CD4-positive, alpha-beta T cell (primary cell): Measurements from ENCODE around the gene USP46. TPM values are rescaled to one million over a fixed set of nuclear protein-coding genes. Genes with fewer than 3 reads are reported as not detected.

Experiments used
- ATAC-seq: fragments of 200-7000 bp; cut with Tn5 transposase; one replicate; pipeline ENCODE4 v1.10.0; 2022; ENCODE audit warnings: mild to moderate bottlenecking; ENCODE audit not compliant: poor library complexity
- CTCF ChIA-PET: fragments of 350-600 bp; sonication (Branson Sonifier 250); formaldehyde crosslinking; loops from one replicate; lab custom pipeline; 2021; ENCODE audit warnings: antibody characterized with exemption, inconsistent platforms; lab: Charles Lee
- POLR2A ChIA-PET: fragments of 350-600 bp; sonication (Branson Sonifier 250); formaldehyde crosslinking; loops from one replicate; lab custom pipeline; 2021; ENCODE audit warnings: antibody characterized with exemption, inconsistent platforms; lab: Charles Lee
- DNase-seq, 14 experiments: peaks; one replicate each; pipeline ENCODE4 v3.0.0-alpha.2; 2013 to 2020; ENCODE audit warnings: mixed read lengths in 2 of 14
- H3K27ac ChIP-seq, 2 donors: one replicate each; pipeline versions ENCODE4 v1.5.1 to v1.7.0; 2013; ENCODE audit warnings: low read length in 2 of 2, low read depth in 1 of 2, mild to moderate bottlenecking in 1 of 2
- H3K27me3 ChIP-seq, 2 experiments: 1 replicate in 1 of 2; 2 replicates in 1 of 2; pipeline versions ENCODE4 v1.6.1 to v1.7.0; 2013; ENCODE audit warnings: low read length in 2 of 2, control low read depth in 1 of 2, mild to moderate bottlenecking in 1 of 2, moderate library complexity in 1 of 2; ENCODE audit not compliant: insufficient read depth in 2 of 2, control insufficient read depth in 1 of 2
- H3K36me3 ChIP-seq: one replicate; pipeline ENCODE4 v1.6.1; 2013; ENCODE audit warnings: low read length, control low read depth; ENCODE audit not compliant: insufficient read depth
- H3K4me1 ChIP-seq: one replicate; pipeline ENCODE4 v1.6.1; 2013; ENCODE audit warnings: low read length, control low read depth; ENCODE audit not compliant: insufficient read depth
- H3K4me3 ChIP-seq: one replicate; pipeline ENCODE4 v1.5.1; 2013; ENCODE audit warnings: mild to moderate bottlenecking, low read length, moderate library complexity
- H3K9me3 ChIP-seq, 2 experiments: 1 replicate in 1 of 2; 2 replicates in 1 of 2; pipeline versions ENCODE4 v1.6.1 to v1.7.0; 2013; ENCODE audit warnings: low read length in 2 of 2, mild to moderate bottlenecking in 2 of 2, control low read depth in 1 of 2, moderate library complexity in 1 of 2; ENCODE audit not compliant: control insufficient read depth in 1 of 2, insufficient read depth in 1 of 2
- H3K27ac Mint-ChIP-seq: one replicate; pipeline ENCODE4 v1.8.0; 2020; ENCODE audit warnings: mixed read lengths
- H3K27me3 Mint-ChIP-seq: one replicate; pipeline ENCODE4 v1.8.0; 2021; ENCODE audit warnings: mixed read lengths
- H3K36me3 Mint-ChIP-seq: one replicate; pipeline ENCODE4 v1.8.0; 2021; ENCODE audit warnings: low read depth, mixed read lengths
- H3K4me1 Mint-ChIP-seq: one replicate; pipeline ENCODE4 v1.8.0; 2021; ENCODE audit warnings: low read depth, mixed read lengths
- H3K4me3 Mint-ChIP-seq: one replicate; pipeline ENCODE4 v1.8.0; 2020; ENCODE audit warnings: mild to moderate bottlenecking, mixed read lengths
- H3K9me3 Mint-ChIP-seq: one replicate; pipeline ENCODE4 v1.8.0; 2020; ENCODE audit warnings: mixed read lengths
- intact Hi-C, 2 experiments: fragments of 100-400 bp; cut with DNase I in 1 of 2; cut with micrococcal nuclease in 1 of 2; formaldehyde crosslinking; loops; one replicate each; pipeline versions ENCODE4 v1.15.1 to v1.9.0; 2023 to 2025; cut with DNase I, micrococcal nuclease
- total RNA-seq, 174 experiments: library from RNA in 2 of 174; stranded (reverse) in 2 of 174; gene quantifications; one replicate each; pipeline ENCODE4 v1.2.3 and lab custom pipeline; 2021 to 2026
- TF ChIP-seq, protein P1 (sequence below): fragments of 200-600 bp; IDR thresholded peaks from one replicate; pipeline ENCODE4 v1.8.0; 2022; ENCODE audit warnings: antibody characterized with exemption, mild to moderate bottlenecking

The USP46 gene
- total RNA-seq, 2 experiments from 2014 or later: 6.8 to 10.5 TPM

DNA sequence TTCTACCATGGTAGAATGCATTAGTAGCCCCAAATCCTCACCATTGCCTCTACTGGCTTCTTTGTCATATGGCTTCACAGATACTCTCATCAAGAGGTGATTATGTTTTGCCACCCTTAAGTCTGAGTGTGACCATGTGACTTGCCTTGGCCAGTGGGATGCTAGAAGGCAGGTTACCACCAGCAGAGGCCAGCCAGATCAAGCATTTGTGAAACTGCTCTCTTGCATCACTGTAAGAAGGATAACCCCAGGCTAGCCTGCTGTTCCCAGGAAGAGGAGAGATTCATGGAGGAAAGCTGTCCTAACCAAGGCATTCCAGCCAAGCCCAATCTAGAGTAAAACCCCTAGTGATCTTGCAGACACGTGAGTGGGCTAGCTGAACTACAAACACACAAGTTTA, 46.8 kb downstream of the USP46 start:
- peaks cover 35% of the 10 kb centered on the region for H3K36me3 Mint-ChIP-seq

DNA sequence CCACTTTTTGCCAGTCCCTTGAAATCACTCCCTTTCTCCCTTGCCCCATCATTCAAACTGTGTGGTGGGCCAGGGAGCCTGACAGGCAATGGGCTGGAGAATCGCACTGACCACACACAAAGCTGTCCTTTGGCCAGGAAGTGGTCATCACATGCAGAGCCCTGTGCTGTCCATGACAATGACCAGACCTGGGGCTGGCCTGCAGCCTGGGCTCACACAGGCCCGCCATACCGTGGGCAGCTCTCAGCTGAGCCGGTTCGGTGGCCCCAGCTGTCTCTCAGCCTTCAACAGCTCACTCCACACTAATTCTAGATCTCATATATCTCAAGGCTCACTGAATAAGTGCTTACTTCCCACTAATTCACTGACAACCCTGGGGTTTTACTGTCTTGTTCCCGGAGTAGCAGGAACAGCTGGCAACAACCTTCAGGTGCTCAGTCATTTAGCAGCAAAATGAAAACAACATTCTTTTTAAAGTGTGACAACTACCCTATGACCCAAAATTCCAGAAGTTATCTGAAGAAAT, 48.0 kb downstream of the USP46 start:
- no peaks in the 10 kb centered on the region for H3K9me3 Mint-ChIP-seq
- peaks cover 47% of the 10 kb centered on the region for H3K36me3 Mint-ChIP-seq
- ChIA-PET CTCF (no interaction called here), POLR2A (no interaction called here)
- Histone ChIP-seq H3K4me3 (no peak overlapping the region), H3K9me3 (no peaks in the 10 kb centered on the region), H3K36me3 (peaks cover 8% of the 10 kb centered on the region), H3K4me1 (no peaks in the 10 kb centered on the region), H3K27ac (no peak overlapping the region), H3K27me3 (no peaks in the 10 kb centered on the region)
- no peak overlapping the region for H3K4me3 Mint-ChIP-seq
- intact Hi-C loops: no loop called here
- H3K27ac Mint-ChIP-seq: no peak overlapping the region
- H3K4me1 Mint-ChIP-seq: peaks cover 6% of the 10 kb centered on the region
- ATAC-seq (no peak), DNase-seq (no peak)
- no peaks in the 10 kb centered on the region for H3K27me3 Mint-ChIP-seq
- TF ChIP-seq, protein P1, sequence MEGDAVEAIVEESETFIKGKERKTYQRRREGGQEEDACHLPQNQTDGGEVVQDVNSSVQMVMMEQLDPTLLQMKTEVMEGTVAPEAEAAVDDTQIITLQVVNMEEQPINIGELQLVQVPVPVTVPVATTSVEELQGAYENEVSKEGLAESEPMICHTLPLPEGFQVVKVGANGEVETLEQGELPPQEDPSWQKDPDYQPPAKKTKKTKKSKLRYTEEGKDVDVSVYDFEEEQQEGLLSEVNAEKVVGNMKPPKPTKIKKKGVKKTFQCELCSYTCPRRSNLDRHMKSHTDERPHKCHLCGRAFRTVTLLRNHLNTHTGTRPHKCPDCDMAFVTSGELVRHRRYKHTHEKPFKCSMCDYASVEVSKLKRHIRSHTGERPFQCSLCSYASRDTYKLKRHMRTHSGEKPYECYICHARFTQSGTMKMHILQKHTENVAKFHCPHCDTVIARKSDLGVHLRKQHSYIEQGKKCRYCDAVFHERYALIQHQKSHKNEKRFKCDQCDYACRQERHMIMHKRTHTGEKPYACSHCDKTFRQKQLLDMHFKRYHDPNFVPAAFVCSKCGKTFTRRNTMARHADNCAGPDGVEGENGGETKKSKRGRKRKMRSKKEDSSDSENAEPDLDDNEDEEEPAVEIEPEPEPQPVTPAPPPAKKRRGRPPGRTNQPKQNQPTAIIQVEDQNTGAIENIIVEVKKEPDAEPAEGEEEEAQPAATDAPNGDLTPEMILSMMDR: no peak

More for the DNA sequence above, 46.8 kb downstream of the USP46 start:
- Mint-ChIP-seq H3K9me3 (no peaks in the 10 kb centered on the region), H3K4me1 (peaks cover 14% of the 10 kb centered on the region), H3K27me3 (no peaks in the 10 kb centered on the region), H3K27ac (no peak overlapping the region), H3K4me3 (no peak overlapping the region)
- H3K36me3 ChIP-seq: peaks cover 8% of the 10 kb centered on the region
- peaks cover under 1% of the 10 kb centered on the region for H3K4me1 ChIP-seq
- ATAC-seq: no peak
- CTCF ChIA-PET: no interaction called here
- H3K27ac ChIP-seq: no peak overlapping the region
- no peak for DNase-seq
- no peak overlapping the region for H3K4me3 ChIP-seq
- no peaks in the 10 kb centered on the region for H3K9me3 ChIP-seq
- no peaks in the 10 kb centered on the region for H3K27me3 ChIP-seq
- TF ChIP-seq, protein P1: no peak
- intact Hi-C loops: no loop called here
- POLR2A ChIA-PET: no interaction called here

DNA sequence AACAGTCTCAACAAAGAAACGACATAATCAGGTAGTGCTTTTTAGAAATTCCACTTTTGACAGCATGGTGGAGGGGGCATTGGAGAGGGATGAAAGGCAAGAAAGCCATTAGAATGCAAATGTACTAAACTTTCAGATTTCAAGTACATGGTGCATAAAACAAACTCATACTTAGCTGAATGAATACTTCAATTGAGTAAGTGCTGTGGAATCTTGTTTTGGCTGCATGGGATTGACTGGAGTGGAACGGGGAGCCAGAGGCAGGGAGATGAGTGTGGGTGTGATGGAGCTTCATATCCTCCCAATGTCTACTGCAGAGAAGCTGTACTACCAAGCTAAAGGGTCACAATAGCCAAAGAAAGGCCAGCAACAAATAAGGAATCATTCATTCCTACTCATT, 52.4 kb downstream of the USP46 start:
- Histone ChIP-seq H3K9me3 (no peaks in the 10 kb centered on the region), H3K36me3 (peaks cover 14% of the 10 kb centered on the region), H3K4me3 (no peak overlapping the region), H3K27me3 (no peaks in the 10 kb centered on the region), H3K4me1 (no peaks in the 10 kb centered on the region), H3K27ac (no peak overlapping the region)
- ChIA-PET POLR2A (no interaction called here), CTCF (no interaction called here)
- Mint-ChIP-seq H3K36me3 (peaks cover 54% of the 10 kb centered on the region), H3K4me1 (no peaks in the 10 kb centered on the region), H3K9me3 (no peaks in the 10 kb centered on the region), H3K27ac (no peak overlapping the region), H3K4me3 (no peak overlapping the region), H3K27me3 (no peaks in the 10 kb centered on the region)
- ATAC-seq (no peak), DNase-seq (no peak)
- TF ChIP-seq, protein P1: no peak
- intact Hi-C loops: no loop called here
